Activated naive CD4-positive, alpha-beta T cell treated with anti-CD3 and anti-CD28 coated beads, Interleukin-2, amount 10 ng/mL, durations not matched to agents 7 days and 5 days (primary cell): ENCODE measurements around the gene FAM8A1.
"Not testable (repeated sequence)": the region's sequence is repeated elsewhere in the genome, so short reads cannot be mapped to it uniquely, and the experiment has no call there.

Source experiments
- CTCF ChIA-PET: fragments of 350-600 bp; sonication (Branson Sonifier 250); formaldehyde crosslinking; loops from one replicate; lab custom pipeline; 2021; ENCODE audit warnings: antibody characterized with exemption; lab: Charles Lee
- DNase-seq: peaks from one replicate; pipeline ENCODE4 v3.0.0-alpha.2; 2020
- H3K27ac Mint-ChIP-seq: one replicate; pipeline ENCODE4 v1.8.0; 2021; ENCODE audit warnings: mild to moderate bottlenecking, moderate library complexity, mixed read lengths
- H3K27me3 Mint-ChIP-seq: one replicate; pipeline ENCODE4 v1.8.0; 2021; ENCODE audit warnings: mild to moderate bottlenecking, mixed read lengths
- H3K36me3 Mint-ChIP-seq: one replicate; pipeline ENCODE4 v1.8.0; 2021; ENCODE audit warnings: mixed read lengths
- H3K4me1 Mint-ChIP-seq: one replicate; pipeline ENCODE4 v1.8.0; 2021; ENCODE audit warnings: mixed read lengths
- H3K4me3 Mint-ChIP-seq: one replicate; pipeline ENCODE4 v1.8.0; 2021; ENCODE audit warnings: mild to moderate bottlenecking, moderate library complexity, mixed read lengths
- H3K9me3 Mint-ChIP-seq: one replicate; pipeline ENCODE4 v1.8.0; 2021; ENCODE audit warnings: mixed read lengths

Gene FAM8A1, protein sequence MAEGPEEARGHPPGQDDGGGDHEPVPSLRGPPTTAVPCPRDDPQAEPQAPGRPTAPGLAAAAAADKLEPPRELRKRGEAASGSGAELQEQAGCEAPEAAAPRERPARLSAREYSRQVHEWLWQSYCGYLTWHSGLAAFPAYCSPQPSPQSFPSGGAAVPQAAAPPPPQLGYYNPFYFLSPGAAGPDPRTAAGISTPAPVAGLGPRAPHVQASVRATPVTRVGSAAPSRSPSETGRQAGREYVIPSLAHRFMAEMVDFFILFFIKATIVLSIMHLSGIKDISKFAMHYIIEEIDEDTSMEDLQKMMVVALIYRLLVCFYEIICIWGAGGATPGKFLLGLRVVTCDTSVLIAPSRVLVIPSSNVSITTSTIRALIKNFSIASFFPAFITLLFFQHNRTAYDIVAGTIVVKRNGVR

DNA sequence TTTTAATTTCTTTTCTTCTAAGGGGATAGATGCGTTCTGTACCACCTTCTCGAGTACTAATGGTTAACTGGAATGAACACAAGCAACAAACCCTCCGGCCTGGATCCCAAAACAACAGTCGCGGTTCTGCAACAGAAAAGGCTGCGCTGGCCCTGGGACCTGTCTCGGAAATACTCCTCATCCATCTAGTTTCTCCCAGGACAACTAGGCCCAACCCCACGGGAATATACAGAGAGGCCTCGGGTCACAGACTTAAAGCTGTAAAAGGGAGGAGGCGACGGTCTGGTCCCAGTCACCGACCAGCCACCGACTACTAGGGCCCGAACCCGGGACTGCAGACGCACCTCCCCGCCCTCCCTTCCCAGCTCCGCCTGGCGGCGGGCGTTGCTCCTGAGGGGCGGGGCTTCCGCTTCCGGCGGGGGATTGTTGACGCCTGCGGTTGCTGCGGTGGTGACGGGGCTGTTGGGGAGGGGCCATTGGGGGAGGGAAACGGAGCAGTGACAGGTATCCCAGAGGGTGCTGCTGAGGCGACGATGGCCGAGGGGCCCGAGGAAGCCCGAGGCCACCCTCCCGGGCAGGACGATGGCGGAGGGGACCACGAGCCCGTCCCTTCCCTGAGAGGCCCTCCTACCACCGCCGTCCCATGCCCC lies at the start of gene FAM8A1:
Gene FAM8A1, plus strand, starts transcription at position 426 of the 650 bp plus-strand sequence. Its CDS starts 108 bp downstream, at position 534.
- Mint-ChIP-seq H3K4me1 (peaks cover 45% of the 10 kb centered on the region), H3K27ac (peak within 1 kb of the TSS; percentile 88), H3K4me3 (peak within 1 kb of the TSS; percentile 79), H3K36me3 (peaks cover 22% of the 10 kb centered on the region), H3K27me3 (peaks cover 5% of the 10 kb centered on the region), H3K9me3 (no peaks in the 10 kb centered on the region)
- CTCF ChIA-PET, result interaction anchor here (1.1 kb wide), 1 partner anchor 108 kb away, joined by 3 read pairs; no protein-coding TSS in a partner anchor
- peak; percentile 97 for DNase-seq

DNA sequence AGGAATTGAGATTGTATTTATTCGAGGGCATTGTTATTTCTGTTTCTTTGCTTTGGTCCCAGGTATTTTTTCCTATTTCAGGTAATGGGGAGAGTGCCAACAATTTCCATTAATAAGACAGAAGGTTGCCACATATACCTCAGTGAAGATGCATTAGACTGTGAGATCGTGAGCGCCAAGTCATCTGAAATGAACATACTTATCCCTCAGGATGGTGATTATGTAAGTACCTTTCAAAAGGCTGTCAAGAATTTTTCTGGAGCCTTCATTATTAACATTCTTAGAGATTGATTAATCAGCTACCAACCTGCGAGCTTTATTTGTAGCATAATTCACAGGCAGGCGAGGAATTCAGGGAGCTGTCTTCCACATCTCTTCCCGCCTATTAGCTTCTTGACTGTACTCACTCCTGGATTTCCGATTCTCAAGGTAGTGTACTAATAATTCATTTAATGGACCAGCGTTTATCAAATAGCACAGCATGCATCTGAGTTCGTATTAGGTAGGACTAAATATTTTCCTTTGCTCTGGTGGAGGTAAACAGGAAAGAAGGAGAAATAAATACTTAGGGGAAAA lies 48.6 kb upstream of the FAM8A1 start:
- CTCF ChIA-PET, result no interaction called here
- H3K4me3 Mint-ChIP-seq, result no peak overlapping the region
- DNase-seq, result no peak
- H3K4me1 Mint-ChIP-seq, result no peaks in the 10 kb centered on the region
- H3K36me3 Mint-ChIP-seq, result no peaks in the 10 kb centered on the region
- H3K9me3 Mint-ChIP-seq, result no peaks in the 10 kb centered on the region
- H3K27ac Mint-ChIP-seq, result no peak overlapping the region
- H3K27me3 Mint-ChIP-seq, result peaks cover 4% of the 10 kb centered on the region

DNA sequence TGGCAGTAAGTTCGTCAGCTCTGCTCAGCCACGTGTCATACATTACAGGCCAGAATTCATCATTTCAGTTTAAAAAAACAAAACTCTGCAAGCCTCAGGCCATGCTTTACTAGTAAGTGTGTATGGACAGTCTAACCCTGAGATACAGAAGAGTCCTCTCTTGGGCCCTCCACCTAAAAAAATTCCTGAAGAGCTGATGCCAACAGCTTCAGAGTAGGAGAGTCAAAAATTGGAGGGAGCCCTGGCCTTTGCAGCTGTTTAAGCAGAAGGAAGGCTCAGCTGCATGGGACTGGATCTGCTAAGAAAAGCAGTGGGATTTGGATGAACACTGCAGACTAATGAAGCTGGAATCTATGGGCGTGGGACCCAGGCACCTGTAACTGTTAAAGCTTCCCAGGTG lies 47.2 kb upstream of the FAM8A1 start:
- no peak for DNase-seq
- Mint-ChIP-seq H3K9me3 (no peaks in the 10 kb centered on the region), H3K4me3 (no peak overlapping the region), H3K36me3 (no peaks in the 10 kb centered on the region), H3K4me1 (no peaks in the 10 kb centered on the region), H3K27ac (no peak overlapping the region), H3K27me3 (peaks cover 4% of the 10 kb centered on the region)
- CTCF ChIA-PET, result no interaction called here

DNA sequence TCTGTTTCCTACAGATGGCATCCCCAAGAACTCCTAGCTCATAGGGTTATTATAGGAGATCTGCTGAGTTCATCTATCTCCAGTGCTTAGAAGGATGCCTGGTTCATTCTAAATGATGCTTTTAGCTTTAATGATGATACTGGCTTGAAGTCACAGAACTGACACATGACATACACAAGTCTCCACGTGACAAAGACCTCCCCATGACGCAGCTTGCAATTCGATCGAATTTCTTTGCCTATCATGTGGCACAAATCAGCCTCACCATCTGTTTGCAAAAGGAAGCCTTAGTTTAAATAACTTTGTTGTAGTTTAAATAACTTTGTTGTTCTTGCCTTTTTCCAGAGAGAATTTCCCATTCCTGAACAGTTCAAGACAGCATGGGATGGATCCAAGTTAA lies 44.1 kb upstream of the FAM8A1 start:
- CTCF ChIA-PET, result interaction anchor here (0.8 kb wide), 1 partner anchor 18 kb away, joined by 3 read pairs; no protein-coding TSS in a partner anchor
- Mint-ChIP-seq H3K9me3 (no peaks in the 10 kb centered on the region), H3K36me3 (no peaks in the 10 kb centered on the region), H3K4me1 (no peaks in the 10 kb centered on the region), H3K27ac (no peak overlapping the region), H3K4me3 (no peak overlapping the region), H3K27me3 (no peaks in the 10 kb centered on the region)
- no peak for DNase-seq

DNA sequence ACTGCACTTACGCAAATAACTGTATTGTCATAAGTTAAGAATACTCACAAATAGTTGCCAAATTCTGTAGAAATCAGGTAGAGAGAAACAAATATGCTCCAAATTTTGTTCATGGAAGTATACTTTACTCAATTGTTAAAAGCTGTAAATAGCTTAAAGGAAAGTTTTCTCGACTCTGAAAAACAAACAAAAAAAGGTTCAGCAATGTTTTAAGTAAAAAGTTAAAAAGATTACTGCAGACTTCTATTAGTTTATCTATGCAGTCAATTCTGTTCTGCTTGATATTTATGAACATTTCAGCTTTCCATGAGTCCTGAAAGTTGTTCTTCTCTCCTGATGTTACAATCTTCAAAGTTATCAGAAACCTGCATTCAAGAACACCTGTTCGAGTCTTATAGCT lies 37.5 kb upstream of the FAM8A1 start:
- Mint-ChIP-seq H3K9me3 (peaks cover 18% of the 10 kb centered on the region), H3K27me3 (no peaks in the 10 kb centered on the region), H3K4me1 (no peaks in the 10 kb centered on the region), H3K4me3 (no peak overlapping the region), H3K36me3 (no peaks in the 10 kb centered on the region), H3K27ac (no peak overlapping the region)
- no peak for DNase-seq
- CTCF ChIA-PET, result no interaction called here

DNA sequence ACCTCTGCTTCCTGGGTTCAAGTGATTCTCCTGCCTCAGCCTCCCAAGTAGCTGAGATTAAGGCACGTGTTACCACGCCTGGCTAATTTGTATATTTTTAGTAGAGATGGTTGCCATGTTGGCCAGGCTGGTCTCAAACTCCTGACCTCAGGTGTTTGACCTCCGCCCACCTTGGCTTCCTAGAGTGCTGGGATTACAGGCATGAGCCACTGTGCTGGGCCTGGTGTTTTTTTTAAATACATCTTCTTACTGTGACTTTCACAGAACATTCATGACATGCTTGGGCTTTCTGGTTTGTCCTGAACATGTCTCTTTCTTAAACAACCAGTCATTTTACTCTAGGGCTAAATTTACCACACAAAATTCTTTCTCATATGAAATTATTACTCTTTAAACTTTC lies 34.7 kb upstream of the FAM8A1 start:
- Mint-ChIP-seq H3K4me1 (no peaks in the 10 kb centered on the region), H3K27ac (no peak overlapping the region)
- CTCF ChIA-PET, result no interaction called here

DNA sequence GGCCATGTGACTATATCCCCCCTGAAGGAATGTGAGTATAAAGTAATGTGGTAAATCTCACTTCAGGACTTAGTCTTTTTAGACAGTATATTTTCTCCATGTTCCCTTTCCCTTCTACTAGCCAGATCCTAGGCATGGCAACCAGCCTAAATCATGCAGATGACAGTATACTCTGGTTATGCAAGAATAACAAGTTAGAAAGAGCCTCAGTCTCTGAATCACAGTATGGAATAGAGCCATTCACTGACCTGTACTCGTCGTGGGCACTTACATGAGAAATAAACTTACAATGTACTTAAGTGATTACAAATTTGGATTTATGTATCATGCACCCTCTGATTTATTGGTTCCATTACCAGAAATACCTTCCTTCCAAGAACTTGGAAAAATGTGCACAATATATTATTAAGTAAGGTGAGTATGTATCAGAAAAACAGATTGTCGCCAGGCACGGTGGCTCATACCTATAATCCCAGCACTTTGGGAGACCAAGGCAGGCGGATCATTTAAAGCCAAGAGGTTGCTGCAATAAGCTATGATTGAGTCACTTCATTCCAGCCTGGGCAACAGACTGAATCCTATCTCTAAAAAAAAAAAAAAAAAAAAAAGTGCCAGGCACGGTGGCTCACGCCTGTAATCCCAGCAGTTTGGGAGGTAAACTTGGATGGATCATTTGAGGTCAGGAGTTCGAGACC lies 25.1 kb upstream of the FAM8A1 start:
- no peaks in the 10 kb centered on the region for H3K4me1 Mint-ChIP-seq
- H3K27ac Mint-ChIP-seq, result no peak overlapping the region
- CTCF ChIA-PET, result no interaction called here
- no peak for DNase-seq
- H3K4me3 Mint-ChIP-seq, result no peak overlapping the region
- peaks cover 8% of the 10 kb centered on the region for H3K27me3 Mint-ChIP-seq
- H3K9me3 Mint-ChIP-seq, result peaks cover 12% of the 10 kb centered on the region
- H3K36me3 Mint-ChIP-seq, result no peaks in the 10 kb centered on the region

More for the DNA sequence above, 34.7 kb upstream of the FAM8A1 start:
- no peak overlapping the region for H3K4me3 Mint-ChIP-seq
- H3K27me3 Mint-ChIP-seq, result peaks cover 3% of the 10 kb centered on the region
- peaks cover 18% of the 10 kb centered on the region for H3K9me3 Mint-ChIP-seq
- no peaks in the 10 kb centered on the region for H3K36me3 Mint-ChIP-seq
- no peak for DNase-seq

DNA sequence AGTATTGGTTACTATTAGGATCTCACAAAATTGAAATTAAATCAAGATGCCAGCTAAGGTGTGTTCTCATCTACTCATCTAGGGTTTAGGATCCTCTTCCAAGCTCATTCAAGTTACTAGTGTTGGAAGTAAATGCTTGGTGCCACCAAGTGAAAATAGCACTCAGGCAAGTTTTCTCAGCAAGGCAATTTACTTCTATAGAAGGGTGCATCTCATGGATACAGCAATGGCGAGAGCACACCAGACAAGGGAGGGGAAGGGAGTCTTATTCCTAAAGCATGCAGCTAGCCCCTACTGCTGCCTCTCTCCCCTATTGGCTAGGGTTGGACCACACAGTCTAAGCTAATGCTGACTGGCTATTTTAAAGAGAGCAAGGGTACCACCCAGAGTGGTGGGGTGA lies 23.0 kb upstream of the FAM8A1 start:
- Mint-ChIP-seq H3K4me3 (no peak overlapping the region), H3K4me1 (peaks cover 4% of the 10 kb centered on the region), H3K9me3 (peaks cover 15% of the 10 kb centered on the region), H3K36me3 (no peaks in the 10 kb centered on the region), H3K27me3 (peaks cover 22% of the 10 kb centered on the region), H3K27ac (no peak overlapping the region)
- no peak for DNase-seq
- CTCF ChIA-PET, result interaction anchor here (1.3 kb wide), 1 partner anchor 228 kb away, joined by 3 read pairs; no protein-coding TSS in a partner anchor

DNA sequence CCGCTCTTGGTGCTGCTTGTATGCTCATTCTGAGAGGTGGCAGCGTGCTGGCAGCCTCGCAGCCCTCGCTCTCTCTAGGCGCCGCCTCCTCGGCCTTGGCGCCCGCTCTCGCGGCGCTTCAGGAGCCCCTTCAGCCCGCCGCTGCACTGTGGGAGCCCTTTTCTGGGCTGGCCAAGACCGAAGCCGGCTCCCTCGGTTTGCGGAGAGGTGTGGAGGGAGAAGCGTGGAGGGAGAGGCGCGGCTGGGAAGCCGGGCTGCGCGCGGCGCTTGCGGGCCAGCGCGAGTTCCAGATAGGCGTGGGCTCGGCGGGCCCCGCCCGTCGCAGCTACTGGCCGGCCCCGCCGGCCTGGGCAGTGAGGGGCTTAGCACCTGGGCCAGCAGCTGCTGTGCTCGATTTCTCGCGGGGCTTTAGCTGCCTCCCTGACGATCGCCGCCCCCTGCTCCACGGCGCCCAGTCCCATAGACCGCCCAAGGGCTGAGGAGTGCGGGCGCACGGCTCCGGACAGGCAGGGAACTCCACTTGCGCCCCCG lies 19.5 kb upstream of the FAM8A1 start:
- Mint-ChIP-seq H3K4me1 (peaks cover 6% of the 10 kb centered on the region), H3K9me3 (peaks cover 15% of the 10 kb centered on the region), H3K4me3 (peak overlapping the region; percentile 63), H3K27me3 (peaks cover 22% of the 10 kb centered on the region), H3K36me3 (no peaks in the 10 kb centered on the region), H3K27ac (no peak overlapping the region)
- CTCF ChIA-PET, result interaction anchor here (0.6 to 2.3 kb wide), 4 partner anchors 21 to 1167 kb away, joined by 3 to 8 read pairs (median 4); no protein-coding TSS in a partner anchor
- peak; percentile 44 for DNase-seq

DNA sequence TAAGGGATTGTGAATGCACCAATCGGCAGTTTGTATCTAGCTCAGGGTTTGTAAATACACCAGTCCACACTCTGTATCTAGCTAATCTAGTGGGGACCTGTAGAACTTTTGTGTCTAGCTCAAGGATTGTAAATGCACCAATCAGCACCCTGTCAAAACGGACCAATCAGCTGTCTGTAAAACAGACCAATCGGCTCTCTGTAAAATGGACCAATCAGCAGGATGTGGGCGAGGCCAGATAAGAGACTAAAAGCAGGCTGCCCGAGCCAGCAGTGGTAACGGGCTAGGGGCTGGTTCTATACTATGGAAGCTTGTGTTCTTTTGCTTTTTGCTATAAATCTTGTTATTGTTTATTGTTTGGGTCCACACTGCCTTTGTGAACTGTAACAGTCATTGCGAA lies 18.8 kb upstream of the FAM8A1 start:
- H3K4me3 Mint-ChIP-seq, result peak overlapping the region; percentile 27
- not testable (repeated sequence) for H3K36me3 Mint-ChIP-seq, H3K27ac Mint-ChIP-seq, H3K4me1 Mint-ChIP-seq
- peaks cover 15% of the 10 kb centered on the region for H3K9me3 Mint-ChIP-seq
- H3K27me3 Mint-ChIP-seq, result peaks cover 22% of the 10 kb centered on the region
- DNase-seq, result peak; percentile 31
- CTCF ChIA-PET, result interaction anchor here (0.6 to 2.3 kb wide), 4 partner anchors 20 to 1166 kb away, joined by 3 to 8 read pairs (median 4); no protein-coding TSS in a partner anchor

DNA sequence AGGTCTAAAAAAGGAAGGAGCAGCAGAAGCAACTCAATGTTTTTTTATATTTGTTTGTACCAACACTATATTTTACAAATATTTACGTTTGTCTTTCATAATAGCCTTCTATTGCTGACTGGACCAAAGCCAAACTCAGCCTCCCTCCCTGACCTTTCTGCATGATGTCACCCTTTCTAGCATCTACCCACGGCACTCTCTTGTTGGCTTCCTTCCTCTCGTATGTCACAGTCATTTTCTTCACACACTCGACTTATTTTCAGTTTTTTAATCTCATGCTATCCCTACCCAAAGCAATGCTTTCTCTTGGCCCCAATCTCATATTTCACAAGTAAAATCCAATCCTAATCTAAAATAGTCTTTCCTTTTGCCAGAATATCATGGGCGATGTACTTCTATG lies 16.3 kb upstream of the FAM8A1 start:
- CTCF ChIA-PET, result interaction anchor here (0.6 to 2.5 kb wide), 19 partner anchors 8 to 431 kb away, joined by 3 to 29 read pairs (median 3); no protein-coding TSS in a partner anchor
- Mint-ChIP-seq H3K4me1 (peaks cover 6% of the 10 kb centered on the region), H3K36me3 (no peaks in the 10 kb centered on the region), H3K27ac (no peak overlapping the region), H3K4me3 (no peak overlapping the region), H3K9me3 (peaks cover 3% of the 10 kb centered on the region), H3K27me3 (peaks cover 13% of the 10 kb centered on the region)
- DNase-seq, result no peak

DNA sequence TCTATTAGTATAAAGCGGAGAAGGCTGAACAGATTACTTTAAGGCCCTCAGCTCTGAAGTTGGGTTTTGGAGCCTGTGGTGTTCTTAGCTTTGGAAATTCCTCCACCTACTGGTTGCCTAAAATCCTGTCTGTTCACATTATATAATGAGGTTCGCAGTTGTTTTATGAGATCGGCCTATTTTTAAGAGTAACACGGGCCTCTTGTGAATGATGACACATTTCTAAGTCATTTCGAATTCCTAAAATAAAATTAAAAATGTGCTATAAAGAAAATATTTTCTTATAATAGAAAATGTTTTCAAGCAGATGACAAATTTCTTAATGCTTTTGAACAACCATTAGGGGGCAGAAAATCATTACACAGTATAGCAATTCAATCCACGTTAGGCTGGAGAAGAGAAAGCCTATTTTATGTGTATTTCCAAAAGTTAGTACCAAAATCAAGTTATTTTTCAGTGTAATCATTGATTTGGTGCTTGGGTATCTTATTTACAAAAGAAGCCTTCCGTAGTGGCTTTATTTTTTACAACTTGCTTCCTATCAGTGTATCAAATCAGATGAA lies 15.8 kb upstream of the FAM8A1 start:
- Mint-ChIP-seq H3K4me3 (no peak overlapping the region), H3K4me1 (peaks cover 9% of the 10 kb centered on the region), H3K9me3 (peaks cover 3% of the 10 kb centered on the region), H3K27ac (no peak overlapping the region), H3K27me3 (peaks cover 13% of the 10 kb centered on the region), H3K36me3 (no peaks in the 10 kb centered on the region)
- peak; percentile 29 for DNase-seq
- CTCF ChIA-PET, result interaction anchor here (0.6 to 2.5 kb wide), 21 partner anchors 8 to 431 kb away, joined by 3 to 29 read pairs (median 4); no protein-coding TSS in a partner anchor

DNA sequence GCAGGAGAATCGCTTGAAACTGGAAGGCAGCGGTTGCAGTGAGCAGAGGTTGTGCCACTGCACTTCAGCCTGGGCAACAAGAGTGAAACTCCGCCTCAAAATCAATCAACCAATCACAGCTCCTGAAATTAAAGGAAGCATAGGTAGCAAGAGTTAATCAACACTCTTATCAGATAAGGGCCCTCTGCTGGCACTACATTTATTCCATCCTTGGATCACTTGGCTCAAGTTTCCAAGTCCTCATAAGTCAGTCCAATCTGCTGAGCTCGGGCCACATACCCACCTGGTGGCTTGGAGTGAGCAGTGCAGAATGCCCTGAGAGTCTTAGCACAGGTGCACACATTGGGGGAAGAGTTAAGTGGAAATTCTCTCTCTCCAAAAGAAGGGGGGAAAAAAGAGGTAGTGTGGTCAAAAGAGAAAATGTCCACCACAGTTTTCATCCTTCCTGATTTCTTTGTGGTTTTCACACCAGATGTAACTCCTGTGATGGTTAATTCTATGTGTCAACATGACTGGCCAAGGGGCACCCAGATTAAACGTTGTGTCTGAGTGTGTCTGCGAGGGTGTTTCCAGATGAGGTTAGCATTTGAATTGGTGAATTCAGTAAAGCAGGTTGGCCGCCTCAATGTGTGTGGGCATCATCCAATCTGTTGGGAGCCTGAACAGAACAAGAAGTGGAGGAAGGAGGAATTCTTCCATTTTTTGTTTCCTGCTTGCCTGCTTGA lies 14.2 kb upstream of the FAM8A1 start:
- no peaks in the 10 kb centered on the region for H3K36me3 Mint-ChIP-seq
- H3K27me3 Mint-ChIP-seq, result peaks cover 4% of the 10 kb centered on the region
- H3K4me1 Mint-ChIP-seq, result peaks cover 20% of the 10 kb centered on the region
- peaks cover 3% of the 10 kb centered on the region for H3K9me3 Mint-ChIP-seq
- DNase-seq, result no peak
- H3K4me3 Mint-ChIP-seq, result no peak overlapping the region
- CTCF ChIA-PET, result interaction anchor here (0.6 to 2.5 kb wide), 7 partner anchors 9 to 541 kb away, joined by 3 to 29 read pairs (median 4); no protein-coding TSS in a partner anchor
- H3K27ac Mint-ChIP-seq, result no peak overlapping the region
